ENCODE results near the gene PDGFA.

PDGFA gene

DNA sequence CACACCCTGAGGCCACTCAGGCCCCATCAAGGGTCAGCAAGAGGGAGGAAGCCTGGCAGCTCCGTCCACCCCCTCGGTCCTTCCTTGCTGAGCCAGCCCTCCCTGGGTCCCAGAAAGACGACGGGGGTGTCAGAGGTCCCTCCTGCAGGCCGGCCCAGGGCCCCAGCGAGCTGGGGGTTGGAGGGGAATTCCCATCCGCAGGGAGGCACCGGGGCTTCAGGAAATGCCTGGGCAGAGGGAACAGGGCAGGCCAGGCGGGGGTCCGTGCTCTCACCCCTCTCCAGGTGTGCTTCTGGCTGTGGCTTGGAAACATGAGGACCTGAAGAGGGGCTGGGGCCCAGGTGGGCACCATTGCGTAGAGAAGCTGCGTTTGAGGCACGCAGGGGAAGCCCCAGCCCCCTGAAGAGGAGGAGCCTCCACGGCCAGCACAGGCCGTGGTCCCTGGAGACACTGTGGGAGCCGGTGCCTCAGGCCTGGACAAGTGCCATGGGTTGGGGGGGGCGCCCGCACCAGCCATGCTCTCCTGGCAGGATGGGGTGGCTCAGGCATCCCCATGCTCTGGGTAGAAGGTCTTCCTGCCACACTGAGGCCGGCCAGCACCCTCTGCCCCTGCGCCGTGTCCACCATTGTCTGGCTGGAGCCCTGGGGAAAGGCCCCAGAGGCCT is 66.7 kb downstream of the PDGFA start:
- DNase-seq (ENCODE audit: low spot score) = no peak
- TF ChIP-seq, protein P1, sequence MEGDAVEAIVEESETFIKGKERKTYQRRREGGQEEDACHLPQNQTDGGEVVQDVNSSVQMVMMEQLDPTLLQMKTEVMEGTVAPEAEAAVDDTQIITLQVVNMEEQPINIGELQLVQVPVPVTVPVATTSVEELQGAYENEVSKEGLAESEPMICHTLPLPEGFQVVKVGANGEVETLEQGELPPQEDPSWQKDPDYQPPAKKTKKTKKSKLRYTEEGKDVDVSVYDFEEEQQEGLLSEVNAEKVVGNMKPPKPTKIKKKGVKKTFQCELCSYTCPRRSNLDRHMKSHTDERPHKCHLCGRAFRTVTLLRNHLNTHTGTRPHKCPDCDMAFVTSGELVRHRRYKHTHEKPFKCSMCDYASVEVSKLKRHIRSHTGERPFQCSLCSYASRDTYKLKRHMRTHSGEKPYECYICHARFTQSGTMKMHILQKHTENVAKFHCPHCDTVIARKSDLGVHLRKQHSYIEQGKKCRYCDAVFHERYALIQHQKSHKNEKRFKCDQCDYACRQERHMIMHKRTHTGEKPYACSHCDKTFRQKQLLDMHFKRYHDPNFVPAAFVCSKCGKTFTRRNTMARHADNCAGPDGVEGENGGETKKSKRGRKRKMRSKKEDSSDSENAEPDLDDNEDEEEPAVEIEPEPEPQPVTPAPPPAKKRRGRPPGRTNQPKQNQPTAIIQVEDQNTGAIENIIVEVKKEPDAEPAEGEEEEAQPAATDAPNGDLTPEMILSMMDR (IDR thresholded peaks at IDR 0.05) = no peak
- Histone ChIP-seq H3K27ac (no peak overlapping the region), H3K4me3 (peak overlapping the region; percentile 44)

- TF ChIP-seq, protein P1 (IDR thresholded peaks at IDR 0.05) = no peak
- peak overlapping the region; percentile 44 for H3K4me3 ChIP-seq
- no peak for DNase-seq (ENCODE audit: low spot score)
- H3K27ac ChIP-seq = no peak overlapping the region
These were observed 67.4 kb downstream of the PDGFA start for GRCh38 chr7:452226-452751.

DNA sequence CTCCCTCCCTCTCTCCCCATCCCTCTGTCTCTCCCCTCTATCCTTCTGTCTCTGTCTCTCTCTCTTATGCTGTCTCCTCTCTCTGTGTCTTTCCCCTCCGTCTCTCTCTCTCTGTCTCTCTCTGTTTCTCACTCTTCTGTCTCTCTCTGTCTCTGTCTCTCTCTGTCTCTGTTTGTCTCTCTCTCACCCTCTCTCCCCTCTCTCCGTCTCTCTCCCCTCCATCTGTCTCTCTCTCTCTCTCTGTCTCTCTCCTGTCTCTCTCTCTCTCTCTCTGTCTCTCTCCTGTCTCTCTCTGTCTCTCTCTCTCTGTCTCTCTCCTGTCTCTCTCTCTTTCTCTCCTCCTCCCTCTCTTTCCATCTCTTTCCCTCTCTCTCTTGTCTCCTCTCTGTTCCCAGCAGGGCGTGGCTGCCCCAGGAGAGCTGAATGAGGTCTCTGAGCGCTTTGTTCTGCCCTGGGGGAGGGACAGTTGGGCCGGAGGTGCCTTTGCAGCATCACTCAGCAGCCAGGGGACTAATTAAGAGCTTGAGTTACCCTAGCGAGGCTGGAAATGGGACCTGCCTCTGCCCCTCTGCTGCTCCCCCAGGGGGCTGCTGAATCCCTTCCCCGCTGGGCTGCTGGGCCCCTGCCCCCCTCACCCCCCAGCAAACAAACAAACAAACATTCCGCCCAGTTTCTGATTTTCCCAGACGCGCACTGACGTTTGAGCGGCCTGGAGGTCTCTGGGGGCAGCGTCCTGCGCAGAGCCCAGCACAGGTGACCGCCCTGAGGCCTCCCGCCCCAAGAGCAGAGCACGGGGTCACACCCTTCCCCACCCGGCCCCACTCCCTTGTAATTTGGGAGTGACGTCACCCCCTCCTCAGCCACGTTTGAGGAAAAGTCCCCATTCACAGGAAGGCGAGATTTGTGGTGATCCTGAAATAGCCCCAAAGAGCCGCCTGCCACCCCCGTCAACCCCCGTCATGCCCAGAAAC is 68.1 kb downstream of the PDGFA start:
- DNase-seq (ENCODE audit: low spot score) = no peak
- H3K4me3 ChIP-seq = peak overlapping the region; percentile 44
- TF ChIP-seq, protein P1 (IDR thresholded peaks at IDR 0.05) = no peak
- H3K27ac ChIP-seq = no peak overlapping the region

DNA sequence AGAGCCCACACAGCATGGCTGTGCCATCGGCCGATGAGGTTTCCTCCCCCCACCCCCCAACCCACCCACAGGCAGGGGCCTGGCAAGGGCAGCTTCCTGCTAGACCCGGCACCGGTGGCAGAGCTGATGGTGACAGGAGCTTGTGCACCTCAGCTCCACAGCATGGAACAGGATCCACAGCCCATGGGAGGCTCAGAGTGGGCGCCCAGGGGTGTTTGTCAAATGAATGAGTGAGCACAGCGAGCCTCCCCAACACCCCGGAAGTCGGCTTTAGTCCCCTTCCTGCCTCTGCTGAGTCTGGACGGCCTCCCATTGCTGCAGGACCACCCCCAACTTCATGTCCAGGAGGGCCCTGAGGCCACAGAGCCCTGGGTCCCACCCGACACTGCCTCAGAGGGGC is 68.9 kb downstream of the PDGFA start:
- DNase-seq (ENCODE audit: low spot score) = no peak
- Histone ChIP-seq H3K27ac (no peak overlapping the region), H3K4me3 (no peak overlapping the region)
- TF ChIP-seq, protein P1 (IDR thresholded peaks at IDR 0.05) = no peak

DNA sequence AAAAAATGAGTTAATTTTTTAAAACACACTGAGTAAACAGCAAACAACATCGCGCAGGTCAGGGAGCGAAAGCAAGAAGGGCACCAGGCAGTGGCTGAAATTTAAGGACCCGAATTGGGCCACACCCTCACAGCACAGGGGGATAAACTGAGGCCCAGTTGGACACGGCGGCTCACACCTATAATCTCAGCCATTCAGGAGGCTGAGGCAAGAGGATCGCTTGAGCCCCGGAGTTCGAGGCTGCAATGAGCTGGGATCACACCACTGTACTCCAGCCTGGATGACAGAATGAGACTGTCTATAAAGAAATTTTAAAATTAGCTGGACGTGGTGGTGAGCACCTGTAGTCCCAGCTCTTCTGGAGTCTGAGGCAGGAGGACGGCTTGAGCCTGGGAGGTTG is 69.6 kb downstream of the PDGFA start:
- TF ChIP-seq, protein P1 (IDR thresholded peaks at IDR 0.05) = no peak
- Histone ChIP-seq H3K4me3 (no peak overlapping the region), H3K27ac (no peak overlapping the region)
- no peak for DNase-seq (ENCODE audit: low spot score)

- no peak overlapping the region for H3K27ac ChIP-seq
- no peak for DNase-seq (ENCODE audit: low spot score)
- TF ChIP-seq, protein P1 (IDR thresholded peaks at IDR 0.05) = no peak
- no peak overlapping the region for H3K4me3 ChIP-seq
These were observed 70.2 kb downstream of the PDGFA start for GRCh38 chr7:449324-450019.
